SK-N-SH (cell line): Measurements from ENCODE around the gene MYO1C. TPM values are rescaled to one million over a fixed set of nuclear protein-coding genes. Genes with fewer than 3 reads are reported as not detected.

Experiments
- CTCF ChIA-PET: fragments of 300-600, 350-600 bp; formaldehyde crosslinking; extraction: SDS; loops from one replicate; lab custom pipeline; 2021; lab: Yijun Ruan, JAX
- POLR2A ChIA-PET: fragments of 350-600 bp; sonication (Branson Sonifier 250); formaldehyde crosslinking; extraction: SDS; loops from one replicate; lab custom pipeline; 2020; ENCODE audit warnings: antibody characterized with exemption, inconsistent platforms; lab: Yijun Ruan, JAX
- DNase-seq: peaks from one replicate; pipeline ENCODE4 v3.0.0; 2012
- H2AFZ ChIP-seq: fragments of 200-600 bp; sonication (generic); 2 replicates; pipeline ENCODE4 v1.8.1; 2016; ENCODE audit warnings: antibody characterized with exemption, mild to moderate bottlenecking, low read depth
- H3F3A ChIP-seq: fragments of 200-600 bp; sonication (generic); replicated peaks from 2 replicates; pipeline ENCODE3; 2016; ENCODE audit warnings: antibody characterized with exemption, mild to moderate bottlenecking; ENCODE audit not compliant: insufficient read depth
- H3K27ac ChIP-seq, 2 experiments: fragments of 200-500 bp in 1 of 2; fragments of 200-600 bp in 1 of 2; sonication (Bioruptor generic) in 1 of 2; sonication (generic), shearing (Covaris generic) in 1 of 2; 2 replicates each; pipeline versions ENCODE4 v1.5.1 to v1.6.1; 2014 to 2016; ENCODE audit warnings: low read depth in 2 of 2, inconsistent platforms in 1 of 2, low read length in 1 of 2, mild to moderate bottlenecking in 1 of 2, mixed read lengths in 1 of 2
- H3K27me3 ChIP-seq: fragments of 200-600 bp; sonication (generic), shearing (Covaris generic); 2 replicates; pipeline ENCODE4 v1.6.1; 2016; ENCODE audit warnings: mixed run types; ENCODE audit not compliant: insufficient read depth
- H3K36me3 ChIP-seq, 2 experiments: fragments of 200-500 bp in 1 of 2; fragments of 200-600 bp in 1 of 2; sonication (Bioruptor generic) in 1 of 2; sonication (generic) in 1 of 2; replicated peaks in 1 of 2; 2 replicates each; pipeline versions ENCODE3 to v1.5.1; 2014 to 2016; ENCODE audit warnings: low read length in 1 of 2, mild to moderate bottlenecking in 1 of 2; ENCODE audit not compliant: insufficient read depth in 2 of 2, control insufficient read depth in 1 of 2
- H3K4me1 ChIP-seq, 2 experiments: fragments of 200-500 bp in 1 of 2; fragments of 200-600 bp in 1 of 2; sonication (Bioruptor generic) in 1 of 2; sonication (generic), shearing (Covaris generic) in 1 of 2; 2 replicates each; pipeline versions ENCODE4 v1.5.1 to v1.6.1; 2014 to 2016; ENCODE audit warnings: low read depth in 1 of 2, low read length in 1 of 2, mixed run types in 1 of 2; ENCODE audit not compliant: insufficient read depth in 2 of 2, control insufficient read depth in 1 of 2
- H3K4me2 ChIP-seq: fragments of 200-600 bp; sonication (generic), shearing (Covaris generic); 2 replicates; pipeline ENCODE4 v1.6.1; 2017; ENCODE audit warnings: mixed run types
- H3K4me3 ChIP-seq, 2 experiments: fragments of 200-500 bp in 1 of 2; fragments of 200-600 bp in 1 of 2; sonication (Bioruptor generic) in 1 of 2; sonication (generic), shearing (Covaris generic) in 1 of 2; 2 replicates each; pipeline versions ENCODE4 v1.5.1 to v1.8.1; 2014 to 2016; ENCODE audit warnings: low read depth in 2 of 2, inconsistent platforms in 1 of 2, low read length in 1 of 2, mild to moderate bottlenecking in 1 of 2, mixed read lengths in 1 of 2, moderate library complexity in 1 of 2
- H3K79me2 ChIP-seq: fragments of 200-600 bp; sonication (generic); 2 replicates; pipeline ENCODE4 v1.8.1; 2017; ENCODE audit warnings: mild to moderate bottlenecking; ENCODE audit not compliant: insufficient read depth
- H3K9ac ChIP-seq: fragments of 200-600 bp; sonication (generic); 2 replicates; pipeline ENCODE4 v1.6.1; 2017; ENCODE audit warnings: mixed run types
- H3K9me2 ChIP-seq: fragments of 200-600 bp; sonication (generic); 2 replicates; pipeline ENCODE4 v1.6.1; 2017; ENCODE audit warnings: mixed run types
- H3K9me3 ChIP-seq: fragments of 200-600 bp; sonication (generic); 2 replicates; pipeline ENCODE4 v1.6.1; 2017; ENCODE audit warnings: mixed run types, mild to moderate bottlenecking, moderate library complexity
- H4K20me1 ChIP-seq: fragments of 200-600 bp; sonication (generic); 2 replicates; pipeline ENCODE4 v1.6.1; 2017; ENCODE audit warnings: mild to moderate bottlenecking, mixed run types; ENCODE audit not compliant: insufficient read depth
- CHD2 ChIP-seq: fragments of 150-350 bp; IDR thresholded peaks from 2 replicates; pipeline ENCODE4 v1.6.1; 2018; ENCODE audit warnings: low read length; ENCODE audit not compliant: partially characterized antibody
- GABPA ChIP-seq: IDR thresholded peaks from 2 replicates; pipeline ENCODE4 v1.4.0; 2012; ENCODE audit warnings: low read depth, mild to moderate bottlenecking
- MEF2A ChIP-seq: IDR thresholded peaks from 2 replicates; pipeline ENCODE4 v1.4.0; 2012; ENCODE audit warnings: low read depth, borderline replicate concordance
- NRF1 ChIP-seq: IDR thresholded peaks from 2 replicates; pipeline ENCODE4 v1.6.1; 2012; ENCODE audit warnings: low read depth, mild to moderate bottlenecking, low read length
- PBX3 ChIP-seq: IDR thresholded peaks from 2 replicates; pipeline ENCODE4; 2012
- POLR2AphosphoS5 ChIP-seq: IDR thresholded peaks from 2 replicates; pipeline ENCODE4 v1.6.1; 2012; ENCODE audit warnings: low read depth, low read length
- REST ChIP-seq: IDR thresholded peaks from 2 replicates; pipeline ENCODE4 v1.6.1; 2012; ENCODE audit warnings: mild to moderate bottlenecking, low read depth, low read length, moderate library complexity
- RFX5 ChIP-seq: IDR thresholded peaks from 2 replicates; pipeline ENCODE4 v1.6.1; 2012; ENCODE audit warnings: mild to moderate bottlenecking, improper control_type of control experiment, low read length
- RXRA ChIP-seq: IDR thresholded peaks from 2 replicates; pipeline ENCODE4 v1.4.0; 2012; ENCODE audit warnings: low read depth, mild to moderate bottlenecking, borderline replicate concordance
- SIN3A ChIP-seq: IDR thresholded peaks from 2 replicates; pipeline ENCODE4 v1.6.1; 2012; ENCODE audit warnings: low read depth, mild to moderate bottlenecking, low read length, moderate library complexity, borderline replicate concordance
- TCF12 ChIP-seq: IDR thresholded peaks from 2 replicates; pipeline ENCODE4 v1.4.0; 2012
- TEAD4 ChIP-seq: IDR thresholded peaks from 2 replicates; pipeline ENCODE4 v1.4.0; 2012; ENCODE audit warnings: mild to moderate bottlenecking, borderline replicate concordance; ENCODE audit not compliant: insufficient read depth
- WGBS: methylation state at CpG from one replicate; pipeline ENCODE4 v1.1.6; 2017; ENCODE audit warnings: low lambda C conversion rate; 5-methylcytosine and 5-hydroxymethylcytosine counted together
- polyA plus RNA-seq, 3 experiments: library from polyadenylated mRNA; depleted of rRNA; stranded (reverse); fragments of >200 nt; gene quantifications; 2 replicates each; pipeline ENCODE4 v1.2.3, GENCODE V29; 2012

Gene MYO1C
- polyA plus RNA-seq, 1 of the 3 experiments (the other 2 are of a cell fraction), result 102 TPM

GRCh38 chr17:1490643-1491442 lies 1.6 kb downstream of the MYO1C start:
- Histone ChIP-seq H2AFZ (no peak overlapping the region), H3K36me3 (no peaks in the 10 kb centered on the region)
- CTCF ChIA-PET, result interaction anchor here (0.7 kb wide), 1 partner anchor 67 kb away, joined by 3 read pairs; no protein-coding TSS in a partner anchor

More at GRCh38 chr17:1490643-1491442, 1.6 kb downstream of the MYO1C start:
- peak; percentile 90 for DNase-seq
- Histone ChIP-seq H3K4me3 (peak overlapping the region; percentile 82 to 95), H3F3A (peaks cover 18% of the 10 kb centered on the region), H3K4me1 (peaks cover 24 to 35% of the 10 kb centered on the region in 2 experiments; a peak in 3 of 4 replicates), H3K27me3 (no peaks in the 10 kb centered on the region), H4K20me1 (no peaks in the 10 kb centered on the region), H3K79me2 (peaks cover 46% of the 10 kb centered on the region), H3K9me2 (no peaks in the 10 kb centered on the region), H3K4me2 (peak overlapping the region; percentile 93), H3K9ac (peak overlapping the region; percentile 82), H3K9me3 (no peaks in the 10 kb centered on the region), H3K27ac (peak overlapping the region; percentile 81 to 86; a peak in 3 of 4 replicates)
- TF ChIP-seq TEAD4 (0 out of 2 replicates have a peak, but pooled peaks have one; percentile 10), POLR2AphosphoS5 (peak; percentile 47; the same call in 1 of the 2 replicates), GABPA (peak; percentile 50; the same call in 1 of the 2 replicates), CHD2 (no peak), SIN3A (peak; percentile 38; the same call in 1 of the 2 replicates), PBX3 (no peak), RFX5 (no peak), NRF1 (0 out of 2 replicates have a peak, but pooled peaks have one; percentile 6), MEF2A (no peak), TCF12 (no peak), RXRA (no peak), REST (0 out of 2 replicates have a peak, but pooled peaks have one; percentile 5)
- 3% methylated on average over 29 of the region's 52 CpGs for WGBS
- POLR2A ChIA-PET, result interaction anchor here (0.9 kb wide), 1 partner anchor 26 kb away, joined by 3 read pairs; the partner anchor contains the start of gene INPP5K
